Renal cortical epithelial cell (primary cell): ENCODE results near the gene NR1I3. TPM values are rescaled to one million over a fixed set of nuclear protein-coding genes. Genes with fewer than 3 reads are reported as not detected.

Experiments used
- DNase-seq: peaks from one replicate; pipeline ENCODE4 v3.0.0-alpha.2; 2011; ENCODE audit warnings: low read depth
- total RNA-seq: library from RNA; depleted of rRNA; stranded (reverse); fragments of >200 nt; gene quantifications from 2 replicates; pipeline ENCODE4 v1.2.3, GENCODE V29; 2014

The NR1I3 gene
- total RNA-seq, 1 donor from 2014 or later, result not detected

- no peak for DNase-seq
Measured at GRCh38 chr1:161218301-161219077, 19.5 kb downstream of the NR1I3 start.

- no peak for DNase-seq
Measured at GRCh38 chr1:161217831-161218230, 20.2 kb downstream of the NR1I3 start.

GRCh38 chr1:161216945-161217712 lies 20.9 kb downstream of the NR1I3 start:
- DNase-seq, result peak; percentile 89

GRCh38 chr1:161215076-161215475 lies 22.9 kb downstream of the NR1I3 start, which contains the start of gene FCER1G:
TSS of gene FCER1G (plus strand) at chr1:161215295. CDS start at chr1:161215322, 27 bp downstream.
- no peak for DNase-seq

GRCh38 chr1:161214369-161214768 lies 23.6 kb downstream of the NR1I3 start:
- no peak for DNase-seq

- peak; percentile 59 for DNase-seq
Measured at GRCh38 chr1:161209790-161210409, 28.1 kb downstream of the NR1I3 start.

GRCh38 chr1:161207173-161207572 lies 30.8 kb downstream of the NR1I3 start:
- no peak for DNase-seq

GRCh38 chr1:161206411-161207140 lies 31.4 kb downstream of the NR1I3 start:
- DNase-seq, result no peak

- peak; percentile 97 for DNase-seq
Measured at GRCh38 chr1:161201836-161202712, 35.9 kb downstream of the NR1I3 start, which contains the start of gene NDUFS2. TSS of gene NDUFS2 (plus strand) at chr1:161202367. CDS start at chr1:161202386, 19 bp downstream.

- DNase-seq, result no peak
Measured at GRCh38 chr1:161200992-161201835, 36.8 kb downstream of the NR1I3 start.

GRCh38 chr1:161200421-161200991 lies 37.5 kb downstream of the NR1I3 start:
- DNase-seq, result no peak

- DNase-seq, result no peak
Measured at GRCh38 chr1:161199506-161200139, 38.4 kb downstream of the NR1I3 start.

- no peak for DNase-seq
Measured at GRCh38 chr1:161198897-161199431, 39.0 kb downstream of the NR1I3 start, which contains the start of gene ADAMTS4. TSS of gene ADAMTS4 (minus strand) at chr1:161199054. CDS start at chr1:161198627, 427 bp downstream.

GRCh38 chr1:161198194-161198896 lies 39.7 kb downstream of the NR1I3 start:
- DNase-seq, result no peak

GRCh38 chr1:161197560-161198193 lies 40.3 kb downstream of the NR1I3 start:
- DNase-seq, result no peak

- DNase-seq, result no peak
Measured at GRCh38 chr1:161196521-161197451, 41.2 kb downstream of the NR1I3 start.
